CD4-positive, alpha-beta T cell (primary cell): Measurements from ENCODE around the gene MTCL1. TPM values are rescaled to one million over a fixed set of nuclear protein-coding genes. Genes with fewer than 3 reads are reported as not detected.

Experiments
- ATAC-seq: fragments of 200-7000 bp; cut with Tn5 transposase; one replicate; pipeline ENCODE4 v1.10.0; 2022; ENCODE audit warnings: mild to moderate bottlenecking; ENCODE audit not compliant: poor library complexity
- CTCF ChIA-PET: fragments of 350-600 bp; sonication (Branson Sonifier 250); formaldehyde crosslinking; loops from one replicate; lab custom pipeline; 2021; ENCODE audit warnings: antibody characterized with exemption, inconsistent platforms; lab: Charles Lee
- POLR2A ChIA-PET: fragments of 350-600 bp; sonication (Branson Sonifier 250); formaldehyde crosslinking; loops from one replicate; lab custom pipeline; 2021; ENCODE audit warnings: antibody characterized with exemption, inconsistent platforms; lab: Charles Lee
- DNase-seq, 14 experiments: peaks; one replicate each; pipeline ENCODE4 v3.0.0-alpha.2; 2013 to 2020; ENCODE audit warnings: mixed read lengths in 2 of 14
- H3K27ac ChIP-seq, 2 donors: one replicate each; pipeline versions ENCODE4 v1.5.1 to v1.7.0; 2013; ENCODE audit warnings: low read length in 2 of 2, low read depth in 1 of 2, mild to moderate bottlenecking in 1 of 2
- H3K27me3 ChIP-seq, 2 experiments: 1 replicate in 1 of 2; 2 replicates in 1 of 2; pipeline versions ENCODE4 v1.6.1 to v1.7.0; 2013; ENCODE audit warnings: low read length in 2 of 2, control low read depth in 1 of 2, mild to moderate bottlenecking in 1 of 2, moderate library complexity in 1 of 2; ENCODE audit not compliant: insufficient read depth in 2 of 2, control insufficient read depth in 1 of 2
- H3K36me3 ChIP-seq: one replicate; pipeline ENCODE4 v1.6.1; 2013; ENCODE audit warnings: low read length, control low read depth; ENCODE audit not compliant: insufficient read depth
- H3K4me1 ChIP-seq: one replicate; pipeline ENCODE4 v1.6.1; 2013; ENCODE audit warnings: low read length, control low read depth; ENCODE audit not compliant: insufficient read depth
- H3K4me3 ChIP-seq: one replicate; pipeline ENCODE4 v1.5.1; 2013; ENCODE audit warnings: mild to moderate bottlenecking, low read length, moderate library complexity
- H3K9me3 ChIP-seq, 2 experiments: 1 replicate in 1 of 2; 2 replicates in 1 of 2; pipeline versions ENCODE4 v1.6.1 to v1.7.0; 2013; ENCODE audit warnings: low read length in 2 of 2, mild to moderate bottlenecking in 2 of 2, control low read depth in 1 of 2, moderate library complexity in 1 of 2; ENCODE audit not compliant: control insufficient read depth in 1 of 2, insufficient read depth in 1 of 2
- H3K27ac Mint-ChIP-seq: one replicate; pipeline ENCODE4 v1.8.0; 2020; ENCODE audit warnings: mixed read lengths
- H3K27me3 Mint-ChIP-seq: one replicate; pipeline ENCODE4 v1.8.0; 2021; ENCODE audit warnings: mixed read lengths
- H3K36me3 Mint-ChIP-seq: one replicate; pipeline ENCODE4 v1.8.0; 2021; ENCODE audit warnings: low read depth, mixed read lengths
- H3K4me1 Mint-ChIP-seq: one replicate; pipeline ENCODE4 v1.8.0; 2021; ENCODE audit warnings: low read depth, mixed read lengths
- H3K4me3 Mint-ChIP-seq: one replicate; pipeline ENCODE4 v1.8.0; 2020; ENCODE audit warnings: mild to moderate bottlenecking, mixed read lengths
- H3K9me3 Mint-ChIP-seq: one replicate; pipeline ENCODE4 v1.8.0; 2020; ENCODE audit warnings: mixed read lengths
- intact Hi-C, 2 experiments: fragments of 100-400 bp; cut with DNase I in 1 of 2; cut with micrococcal nuclease in 1 of 2; formaldehyde crosslinking; loops; one replicate each; pipeline versions ENCODE4 v1.15.1 to v1.9.0; 2023 to 2025; cut with DNase I, micrococcal nuclease
- total RNA-seq, 174 experiments: library from RNA in 2 of 174; stranded (reverse) in 2 of 174; gene quantifications; one replicate each; pipeline ENCODE4 v1.2.3 and lab custom pipeline; 2021 to 2026
- TF ChIP-seq, protein P1 (sequence below): fragments of 200-600 bp; IDR thresholded peaks from one replicate; pipeline ENCODE4 v1.8.0; 2022; ENCODE audit warnings: antibody characterized with exemption, mild to moderate bottlenecking

MTCL1 gene
- total RNA-seq, 2 experiments from 2014 or later, result 0.11 to 0.55 TPM

DNA sequence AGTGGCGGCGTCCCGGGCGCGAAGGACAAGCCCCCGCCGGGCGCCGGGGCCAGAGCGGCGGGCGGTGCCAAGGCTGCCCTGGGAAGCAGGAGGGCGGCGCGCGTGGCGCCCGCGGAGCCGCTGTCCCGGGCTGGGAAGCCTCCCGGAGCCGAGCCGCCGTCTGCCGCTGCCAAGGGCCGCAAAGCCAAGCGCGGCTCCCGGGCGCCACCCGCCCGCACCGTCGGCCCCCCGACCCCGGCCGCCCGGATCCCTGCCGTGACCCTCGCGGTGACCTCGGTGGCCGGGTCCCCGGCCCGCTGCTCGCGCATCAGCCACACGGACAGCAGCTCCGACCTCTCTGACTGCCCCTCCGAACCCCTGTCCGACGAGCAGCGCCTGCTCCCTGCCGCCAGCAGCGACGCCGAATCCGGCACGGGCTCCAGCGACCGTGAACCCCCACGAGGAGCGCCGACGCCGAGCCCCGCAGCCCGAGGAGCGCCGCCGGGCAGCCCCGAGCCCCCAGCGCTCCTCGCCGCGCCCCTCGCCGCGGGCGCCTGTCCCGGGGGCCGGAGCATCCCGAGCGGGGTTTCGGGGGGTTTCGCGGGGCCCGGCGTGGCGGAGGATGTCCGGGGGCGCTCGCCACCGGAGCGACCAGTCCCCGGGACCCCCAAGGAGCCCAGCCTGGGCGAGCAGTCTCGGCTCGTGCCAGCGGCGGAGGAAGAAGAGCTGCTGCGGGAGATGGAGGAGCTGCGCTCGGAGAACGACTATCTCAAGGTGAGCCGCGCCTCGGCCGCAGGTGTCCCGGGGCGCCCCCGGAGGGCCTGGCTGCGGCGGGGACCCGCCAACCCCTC, 820 bp downstream of the MTCL1 start:
- POLR2A ChIA-PET, result no interaction called here
- peaks cover 68% of the 10 kb centered on the region for H3K27me3 Mint-ChIP-seq
- intact Hi-C loops, result loop anchor here (2.0 to 5.0 kb wide), 5 partner anchors 36 to 766 kb away; partner anchors contain the start of genes RAB12 (in 1 of the 2) and TWSG1 (in 1 of the 2)
- Histone ChIP-seq H3K9me3 (peaks cover 0 to 17% of the 10 kb centered on the region in 2 experiments), H3K27ac (no peak overlapping the region), H3K36me3 (no peaks in the 10 kb centered on the region), H3K4me3 (peak overlapping the region; percentile 29), H3K27me3 (peaks cover 47 to 51% of the 10 kb centered on the region in 2 experiments), H3K4me1 (peaks cover 28% of the 10 kb centered on the region)
- H3K36me3 Mint-ChIP-seq, result peaks cover 4% of the 10 kb centered on the region
- peaks cover 22% of the 10 kb centered on the region for H3K4me1 Mint-ChIP-seq
- H3K27ac Mint-ChIP-seq, result no peak overlapping the region
- ATAC-seq (no peak), DNase-seq (peak in 6 of 14 experiments; percentile 5 to 49 (median 28))
- CTCF ChIA-PET, result interaction anchor here (1.8 to 3.3 kb wide), 2 partner anchors 10 kb away, joined by 9 to 19 read pairs; no protein-coding TSS in a partner anchor
- H3K9me3 Mint-ChIP-seq, result no peaks in the 10 kb centered on the region
- peak overlapping the region; percentile 98 for H3K4me3 Mint-ChIP-seq
- TF ChIP-seq, protein P1, sequence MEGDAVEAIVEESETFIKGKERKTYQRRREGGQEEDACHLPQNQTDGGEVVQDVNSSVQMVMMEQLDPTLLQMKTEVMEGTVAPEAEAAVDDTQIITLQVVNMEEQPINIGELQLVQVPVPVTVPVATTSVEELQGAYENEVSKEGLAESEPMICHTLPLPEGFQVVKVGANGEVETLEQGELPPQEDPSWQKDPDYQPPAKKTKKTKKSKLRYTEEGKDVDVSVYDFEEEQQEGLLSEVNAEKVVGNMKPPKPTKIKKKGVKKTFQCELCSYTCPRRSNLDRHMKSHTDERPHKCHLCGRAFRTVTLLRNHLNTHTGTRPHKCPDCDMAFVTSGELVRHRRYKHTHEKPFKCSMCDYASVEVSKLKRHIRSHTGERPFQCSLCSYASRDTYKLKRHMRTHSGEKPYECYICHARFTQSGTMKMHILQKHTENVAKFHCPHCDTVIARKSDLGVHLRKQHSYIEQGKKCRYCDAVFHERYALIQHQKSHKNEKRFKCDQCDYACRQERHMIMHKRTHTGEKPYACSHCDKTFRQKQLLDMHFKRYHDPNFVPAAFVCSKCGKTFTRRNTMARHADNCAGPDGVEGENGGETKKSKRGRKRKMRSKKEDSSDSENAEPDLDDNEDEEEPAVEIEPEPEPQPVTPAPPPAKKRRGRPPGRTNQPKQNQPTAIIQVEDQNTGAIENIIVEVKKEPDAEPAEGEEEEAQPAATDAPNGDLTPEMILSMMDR, result no peak

DNA sequence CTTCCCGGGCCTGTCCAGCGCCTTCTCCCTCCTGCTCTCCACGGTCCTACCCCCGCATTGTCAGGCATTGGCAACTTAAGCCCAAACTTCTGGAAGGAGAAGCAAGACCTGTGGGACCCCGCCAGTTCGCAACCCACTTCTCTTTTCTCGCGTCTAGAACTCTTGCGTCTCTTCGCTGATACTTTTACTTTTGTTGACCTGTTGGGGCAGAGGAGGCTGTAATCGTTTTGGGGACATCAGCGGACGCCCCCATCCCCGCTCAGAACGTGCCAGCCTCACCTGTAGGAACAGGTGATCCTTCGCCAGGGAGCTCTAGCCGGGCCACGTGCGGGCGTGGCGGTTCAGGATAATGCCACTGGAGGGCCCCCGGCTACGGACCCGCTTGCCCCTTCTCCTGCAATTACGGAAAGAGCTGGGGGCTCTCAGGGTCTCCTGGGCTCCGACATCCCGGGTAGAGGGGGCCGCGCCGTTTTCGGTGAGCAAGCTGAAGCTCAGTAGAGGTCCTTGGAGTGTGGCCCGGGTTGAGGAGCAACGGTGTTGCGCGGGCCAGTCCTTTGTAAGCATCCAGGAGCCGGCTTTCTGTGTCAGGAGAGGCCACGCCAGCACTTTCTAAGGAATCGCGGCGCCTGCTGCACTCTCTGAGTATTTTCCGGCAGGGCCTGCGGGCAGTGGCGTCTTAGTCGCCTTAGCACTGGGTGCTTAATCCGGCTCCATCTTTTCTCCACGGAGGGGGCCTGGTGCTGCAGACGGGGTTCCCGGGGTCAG, 1.6 kb downstream of the MTCL1 start:
- H3K27ac ChIP-seq, result no peak overlapping the region
- Mint-ChIP-seq H3K27ac (no peak overlapping the region), H3K9me3 (no peaks in the 10 kb centered on the region), H3K4me1 (peaks cover 22% of the 10 kb centered on the region), H3K27me3 (peaks cover 60% of the 10 kb centered on the region), H3K36me3 (peaks cover 4% of the 10 kb centered on the region), H3K4me3 (peak overlapping the region; percentile 98)
- TF ChIP-seq, protein P1, result peak; percentile 13
- DNase-seq (peak in 6 of 14 experiments; percentile 13 to 41 (median 36)), ATAC-seq (no peak)
- H3K4me1 ChIP-seq, result peaks cover 28% of the 10 kb centered on the region
- ChIA-PET POLR2A (no interaction called here), CTCF (interaction anchor here (3.3 kb wide), 1 partner anchor 10 kb away, joined by 19 read pairs; no protein-coding TSS in a partner anchor)
- H3K27me3 ChIP-seq, result peaks cover 41 to 47% of the 10 kb centered on the region in 2 experiments
- peaks cover 0 to 17% of the 10 kb centered on the region in 2 experiments for H3K9me3 ChIP-seq
- intact Hi-C loops, result loop anchor here (5.0 kb wide), 4 partner anchors 35 to 765 kb away; partner anchors contain the start of gene TWSG1 (in 1 of the 2)
- no peaks in the 10 kb centered on the region for H3K36me3 ChIP-seq
- peak overlapping the region; percentile 29 for H3K4me3 ChIP-seq

DNA sequence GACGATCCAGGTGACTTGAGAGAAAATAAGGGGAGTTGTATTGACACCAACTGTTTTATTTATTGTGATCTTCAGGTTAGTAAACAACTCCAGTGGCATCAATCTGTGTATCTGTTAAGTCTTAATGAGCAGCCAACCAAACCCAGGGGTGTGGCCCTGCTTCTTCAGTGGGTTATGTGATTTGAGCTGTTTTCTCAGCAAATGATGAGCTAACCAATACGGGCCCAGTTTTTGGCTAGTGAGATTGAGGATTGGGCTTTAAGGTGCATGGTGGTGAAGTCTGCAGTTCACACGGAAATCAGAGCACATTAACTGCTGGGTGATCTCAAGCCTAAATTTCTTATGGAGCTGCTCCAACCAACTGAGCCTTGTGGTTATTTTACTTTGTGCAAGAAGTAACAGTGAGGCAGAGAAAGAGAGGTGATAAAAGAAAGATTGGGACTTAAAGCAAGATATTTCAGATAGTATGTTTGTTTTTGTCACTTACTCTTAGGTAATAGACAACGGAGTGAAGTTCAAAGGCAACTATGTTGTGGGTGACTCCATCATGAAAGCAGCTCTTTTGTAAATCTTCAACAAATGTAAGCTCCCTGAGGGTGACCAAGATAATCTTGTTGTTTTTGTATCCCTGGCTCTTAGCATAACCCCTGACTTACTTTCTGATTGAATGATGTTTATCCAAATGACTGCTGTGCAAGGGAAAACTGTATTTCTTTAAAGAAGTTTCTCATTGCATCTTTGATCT, 2.4 kb downstream of the MTCL1 start:
- intact Hi-C loops, result loop anchor here (5.0 kb wide), 4 partner anchors 35 to 765 kb away; partner anchors contain the start of gene TWSG1 (in 1 of the 2)
- H3K4me3 ChIP-seq, result no peak overlapping the region
- DNase-seq (peak in 1 of 14 experiments; percentile 7), ATAC-seq (no peak)
- Mint-ChIP-seq H3K36me3 (peaks cover 4% of the 10 kb centered on the region), H3K4me3 (peak overlapping the region; percentile 98), H3K27ac (no peak overlapping the region), H3K4me1 (peaks cover 22% of the 10 kb centered on the region), H3K9me3 (no peaks in the 10 kb centered on the region), H3K27me3 (peaks cover 53% of the 10 kb centered on the region)
- H3K4me1 ChIP-seq, result peaks cover 28% of the 10 kb centered on the region
- TF ChIP-seq, protein P1, result no peak
- no peaks in the 10 kb centered on the region for H3K36me3 ChIP-seq
- CTCF ChIA-PET, result interaction anchor here (3.3 kb wide), 1 partner anchor 11 kb away, joined by 19 read pairs; no protein-coding TSS in a partner anchor
- H3K27ac ChIP-seq, result no peak overlapping the region
- H3K9me3 ChIP-seq, result peaks cover 0 to 20% of the 10 kb centered on the region in 2 experiments
- POLR2A ChIA-PET, result no interaction called here
- H3K27me3 ChIP-seq, result peaks cover 35 to 49% of the 10 kb centered on the region in 2 experiments
